ENCODE measurements around the gene TMCO4. TPM values are rescaled to one million over a fixed set of nuclear protein-coding genes. Genes with fewer than 3 reads are reported as not detected.

Gene TMCO4
- total RNA-seq, 1 experiment from 2014 or later: 7.2 TPM

DNA sequence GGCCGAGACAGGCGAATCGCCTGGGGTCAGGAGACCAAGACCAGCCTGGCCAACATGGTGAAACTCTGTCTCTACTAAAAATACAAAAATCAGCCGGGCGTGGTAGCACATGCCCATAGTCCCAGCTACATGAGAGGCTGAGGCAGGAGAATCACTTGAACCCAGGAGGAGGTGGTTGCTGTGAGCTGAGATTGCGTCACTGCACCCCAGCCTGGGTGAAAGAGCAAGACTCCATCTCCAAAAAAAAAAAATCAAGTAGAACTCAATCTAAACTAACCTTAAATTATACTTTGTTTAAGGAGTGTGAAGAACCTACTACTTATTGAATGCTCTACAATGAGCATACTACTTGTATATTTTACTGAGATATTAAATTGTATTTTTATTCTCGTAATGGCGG, 45.8 kb upstream of the TMCO4 start (continued):
- TF ChIP-seq, protein P1, sequence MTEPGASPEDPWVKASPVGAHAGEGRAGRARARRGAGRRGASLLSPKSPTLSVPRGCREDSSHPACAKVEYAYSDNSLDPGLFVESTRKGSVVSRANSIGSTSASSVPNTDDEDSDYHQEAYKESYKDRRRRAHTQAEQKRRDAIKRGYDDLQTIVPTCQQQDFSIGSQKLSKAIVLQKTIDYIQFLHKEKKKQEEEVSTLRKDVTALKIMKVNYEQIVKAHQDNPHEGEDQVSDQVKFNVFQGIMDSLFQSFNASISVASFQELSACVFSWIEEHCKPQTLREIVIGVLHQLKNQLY (CRISPR knock-in tag; IDR thresholded peaks at IDR 0.05): no peak
- TF ChIP-seq EMX1 (CRISPR knock-in tag; IDR thresholded peaks at IDR 0.05) (no peak), FOXP1 (CRISPR knock-in tag; IDR thresholded peaks at IDR 0.05; ENCODE audit: borderline replicate concordance) (no peak), ELF4 (CRISPR knock-in tag; IDR thresholded peaks at IDR 0.05; ENCODE audit: low read depth) (no peak)
- TF ChIP-seq, protein P2, sequence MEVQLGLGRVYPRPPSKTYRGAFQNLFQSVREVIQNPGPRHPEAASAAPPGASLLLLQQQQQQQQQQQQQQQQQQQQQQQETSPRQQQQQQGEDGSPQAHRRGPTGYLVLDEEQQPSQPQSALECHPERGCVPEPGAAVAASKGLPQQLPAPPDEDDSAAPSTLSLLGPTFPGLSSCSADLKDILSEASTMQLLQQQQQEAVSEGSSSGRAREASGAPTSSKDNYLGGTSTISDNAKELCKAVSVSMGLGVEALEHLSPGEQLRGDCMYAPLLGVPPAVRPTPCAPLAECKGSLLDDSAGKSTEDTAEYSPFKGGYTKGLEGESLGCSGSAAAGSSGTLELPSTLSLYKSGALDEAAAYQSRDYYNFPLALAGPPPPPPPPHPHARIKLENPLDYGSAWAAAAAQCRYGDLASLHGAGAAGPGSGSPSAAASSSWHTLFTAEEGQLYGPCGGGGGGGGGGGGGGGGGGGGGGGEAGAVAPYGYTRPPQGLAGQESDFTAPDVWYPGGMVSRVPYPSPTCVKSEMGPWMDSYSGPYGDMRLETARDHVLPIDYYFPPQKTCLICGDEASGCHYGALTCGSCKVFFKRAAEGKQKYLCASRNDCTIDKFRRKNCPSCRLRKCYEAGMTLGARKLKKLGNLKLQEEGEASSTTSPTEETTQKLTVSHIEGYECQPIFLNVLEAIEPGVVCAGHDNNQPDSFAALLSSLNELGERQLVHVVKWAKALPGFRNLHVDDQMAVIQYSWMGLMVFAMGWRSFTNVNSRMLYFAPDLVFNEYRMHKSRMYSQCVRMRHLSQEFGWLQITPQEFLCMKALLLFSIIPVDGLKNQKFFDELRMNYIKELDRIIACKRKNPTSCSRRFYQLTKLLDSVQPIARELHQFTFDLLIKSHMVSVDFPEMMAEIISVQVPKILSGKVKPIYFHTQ (CRISPR knock-in tag; IDR thresholded peaks at IDR 0.05): no peak
- TF ChIP-seq, protein P3, sequence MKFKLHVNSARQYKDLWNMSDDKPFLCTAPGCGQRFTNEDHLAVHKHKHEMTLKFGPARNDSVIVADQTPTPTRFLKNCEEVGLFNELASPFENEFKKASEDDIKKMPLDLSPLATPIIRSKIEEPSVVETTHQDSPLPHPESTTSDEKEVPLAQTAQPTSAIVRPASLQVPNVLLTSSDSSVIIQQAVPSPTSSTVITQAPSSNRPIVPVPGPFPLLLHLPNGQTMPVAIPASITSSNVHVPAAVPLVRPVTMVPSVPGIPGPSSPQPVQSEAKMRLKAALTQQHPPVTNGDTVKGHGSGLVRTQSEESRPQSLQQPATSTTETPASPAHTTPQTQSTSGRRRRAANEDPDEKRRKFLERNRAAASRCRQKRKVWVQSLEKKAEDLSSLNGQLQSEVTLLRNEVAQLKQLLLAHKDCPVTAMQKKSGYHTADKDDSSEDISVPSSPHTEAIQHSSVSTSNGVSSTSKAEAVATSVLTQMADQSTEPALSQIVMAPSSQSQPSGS (CRISPR knock-in tag; IDR thresholded peaks at IDR 0.05; ENCODE audit: borderline replicate concordance, low read depth): no peak

DNA sequence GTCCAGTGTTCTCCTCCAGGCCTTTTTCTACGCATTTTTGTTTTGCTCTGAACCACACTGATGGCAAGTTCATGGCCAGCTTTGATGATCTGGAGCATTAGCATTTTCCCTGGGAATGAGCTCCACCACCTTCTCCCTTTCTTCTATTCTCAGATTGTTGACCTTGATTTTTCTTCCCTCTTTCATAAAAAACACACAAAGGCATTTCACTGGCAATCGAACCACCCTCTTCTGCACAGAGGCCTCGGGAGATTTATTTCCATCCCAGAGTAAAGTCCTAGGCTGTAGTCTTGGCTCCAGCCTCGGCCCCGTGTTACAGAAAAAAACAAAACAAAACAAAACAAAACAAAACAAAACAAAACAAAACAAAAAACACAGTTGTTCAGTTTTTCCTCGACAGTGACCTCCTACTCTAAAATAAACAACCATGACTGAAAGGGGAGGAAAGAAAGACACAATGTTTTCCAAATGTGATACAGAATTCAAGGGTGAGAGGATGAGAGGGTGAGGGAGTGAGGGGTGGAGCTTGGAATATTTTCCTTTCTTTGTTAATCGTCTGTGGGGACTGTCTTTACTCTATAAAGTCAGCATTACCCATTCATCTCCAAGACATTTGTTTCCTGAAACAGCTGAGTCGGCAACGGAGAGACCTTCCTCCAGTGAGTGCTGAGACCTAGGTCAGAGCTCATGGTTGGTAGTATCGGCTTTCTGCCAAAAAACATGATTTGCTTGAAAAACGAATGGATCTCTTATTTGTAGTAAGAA, 45.2 kb upstream of the TMCO4 start:
- TF ChIP-seq, protein P4, sequence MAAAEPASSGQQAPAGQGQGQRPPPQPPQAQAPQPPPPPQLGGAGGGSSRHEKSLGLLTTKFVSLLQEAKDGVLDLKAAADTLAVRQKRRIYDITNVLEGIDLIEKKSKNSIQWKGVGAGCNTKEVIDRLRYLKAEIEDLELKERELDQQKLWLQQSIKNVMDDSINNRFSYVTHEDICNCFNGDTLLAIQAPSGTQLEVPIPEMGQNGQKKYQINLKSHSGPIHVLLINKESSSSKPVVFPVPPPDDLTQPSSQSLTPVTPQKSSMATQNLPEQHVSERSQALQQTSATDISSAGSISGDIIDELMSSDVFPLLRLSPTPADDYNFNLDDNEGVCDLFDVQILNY (CRISPR knock-in tag; IDR thresholded peaks at IDR 0.05): no peak
- no peak for TF ChIP-seq ESRRA (CRISPR knock-in tag; IDR thresholded peaks at IDR 0.05; ENCODE audit: borderline replicate concordance)
- TF ChIP-seq HMGA2 (CRISPR knock-in tag; IDR thresholded peaks at IDR 0.05): no peak
- TF ChIP-seq, protein P5, sequence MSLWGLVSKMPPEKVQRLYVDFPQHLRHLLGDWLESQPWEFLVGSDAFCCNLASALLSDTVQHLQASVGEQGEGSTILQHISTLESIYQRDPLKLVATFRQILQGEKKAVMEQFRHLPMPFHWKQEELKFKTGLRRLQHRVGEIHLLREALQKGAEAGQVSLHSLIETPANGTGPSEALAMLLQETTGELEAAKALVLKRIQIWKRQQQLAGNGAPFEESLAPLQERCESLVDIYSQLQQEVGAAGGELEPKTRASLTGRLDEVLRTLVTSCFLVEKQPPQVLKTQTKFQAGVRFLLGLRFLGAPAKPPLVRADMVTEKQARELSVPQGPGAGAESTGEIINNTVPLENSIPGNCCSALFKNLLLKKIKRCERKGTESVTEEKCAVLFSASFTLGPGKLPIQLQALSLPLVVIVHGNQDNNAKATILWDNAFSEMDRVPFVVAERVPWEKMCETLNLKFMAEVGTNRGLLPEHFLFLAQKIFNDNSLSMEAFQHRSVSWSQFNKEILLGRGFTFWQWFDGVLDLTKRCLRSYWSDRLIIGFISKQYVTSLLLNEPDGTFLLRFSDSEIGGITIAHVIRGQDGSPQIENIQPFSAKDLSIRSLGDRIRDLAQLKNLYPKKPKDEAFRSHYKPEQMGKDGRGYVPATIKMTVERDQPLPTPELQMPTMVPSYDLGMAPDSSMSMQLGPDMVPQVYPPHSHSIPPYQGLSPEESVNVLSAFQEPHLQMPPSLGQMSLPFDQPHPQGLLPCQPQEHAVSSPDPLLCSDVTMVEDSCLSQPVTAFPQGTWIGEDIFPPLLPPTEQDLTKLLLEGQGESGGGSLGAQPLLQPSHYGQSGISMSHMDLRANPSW (CRISPR knock-in tag; conservative IDR thresholded peaks at IDR 0.05; ENCODE audit: low read depth): no peak
- TF ChIP-seq NFATC4 (CRISPR knock-in tag; IDR thresholded peaks at IDR 0.05): no peak
- no peak for TF ChIP-seq ZNF219 (CRISPR knock-in tag; IDR thresholded peaks at IDR 0.05; ENCODE audit: borderline replicate concordance)
- H3K9me3 Mint-ChIP-seq: no peaks in the 10 kb centered on the region
- POLR2A ChIA-PET: no interaction called here
- H3K4me3 Mint-ChIP-seq: no peak overlapping the region
- no peaks in the 10 kb centered on the region for H3K36me3 Mint-ChIP-seq
- peaks cover 12% of the 10 kb centered on the region for H3K27me3 Mint-ChIP-seq (ENCODE audit: low read depth)
- peaks cover 11% of the 10 kb centered on the region for H3K4me1 Mint-ChIP-seq
- no peak overlapping the region for H3K27ac Mint-ChIP-seq
- no peak for DNase-seq (ENCODE audit: low spot score)
- CTCF ChIA-PET: interaction anchor here (1.0 to 1.5 kb wide), 3 partner anchors 37 to 141 kb away, joined by 3 to 6 read pairs (median 3); partner anchors contain the start of gene OTUD3
- ATAC-seq: no peak; the same call in 1 of the 2 replicates

DNA sequence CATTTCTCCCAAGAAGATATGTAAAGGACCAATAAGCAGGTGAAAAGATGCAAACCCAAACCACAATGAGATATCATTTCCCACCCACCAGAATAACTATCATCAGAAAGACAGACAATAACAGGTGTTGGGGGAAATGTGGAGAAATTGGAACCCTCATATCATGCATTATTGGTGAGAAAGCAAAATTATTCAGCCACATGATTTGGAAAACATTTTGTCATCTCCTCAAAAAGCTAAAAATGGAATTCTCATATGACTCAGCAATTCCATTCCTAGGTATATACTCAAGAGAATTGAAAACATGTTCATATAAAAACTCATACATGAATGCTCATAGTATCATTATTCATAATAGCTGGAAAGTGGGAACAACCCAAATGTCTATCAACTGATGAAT, 40.5 kb upstream of the TMCO4 start:
- POLR2A ChIA-PET: no interaction called here
- CTCF ChIA-PET: interaction anchor here (0.8 to 1.5 kb wide), 3 partner anchors 8 to 53 kb away, joined by 3 to 7 read pairs (median 3); partner anchors contain the start of gene OTUD3
- DNase-seq (ENCODE audit: low spot score): no peak
- no peak overlapping the region for H3K27ac Mint-ChIP-seq
- ATAC-seq: no peak
- no peak overlapping the region for H3K4me3 Mint-ChIP-seq
- TF ChIP-seq, protein P6, sequence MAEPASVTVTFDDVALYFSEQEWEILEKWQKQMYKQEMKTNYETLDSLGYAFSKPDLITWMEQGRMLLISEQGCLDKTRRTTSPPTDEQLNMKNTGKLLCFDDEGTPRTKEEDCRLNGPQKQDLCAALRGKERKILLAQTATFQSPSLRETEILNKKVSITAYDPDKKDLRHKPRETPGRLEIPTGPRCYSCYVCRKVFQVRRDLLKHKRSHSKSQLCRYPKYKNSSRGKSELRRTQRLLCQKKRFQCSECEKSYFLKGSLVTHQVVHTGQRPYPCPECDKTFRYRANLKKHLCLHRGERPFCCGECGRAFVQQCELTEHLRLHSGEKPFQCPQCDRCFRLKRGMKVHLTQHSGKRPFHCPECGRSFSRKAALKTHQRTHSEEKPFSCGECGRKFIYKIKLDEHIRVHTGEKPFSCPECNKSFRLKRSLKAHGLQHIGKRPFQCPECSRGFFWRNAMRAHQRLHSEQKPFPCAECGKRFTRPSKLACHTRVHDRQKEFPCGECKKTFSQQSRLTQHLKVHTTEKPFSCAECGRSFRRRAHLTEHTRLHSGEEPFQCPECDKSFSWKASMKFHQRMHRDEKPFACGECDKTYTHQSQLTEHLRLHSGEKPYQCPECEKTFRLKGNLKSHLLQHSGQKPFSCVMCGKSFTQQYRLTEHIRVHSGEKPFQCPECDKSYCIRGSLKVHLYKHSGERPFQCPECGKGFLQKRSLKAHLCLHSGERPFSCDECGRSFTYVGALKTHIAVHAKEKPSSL (CRISPR knock-in tag; conservative IDR thresholded peaks at IDR 0.05): no peak
- TF ChIP-seq ZNF317 (CRISPR knock-in tag; IDR thresholded peaks at IDR 0.05; ENCODE audit: borderline replicate concordance, low read depth): no peak
- TF ChIP-seq EMX1 (CRISPR knock-in tag; IDR thresholded peaks at IDR 0.05): no peak
- no peak for TF ChIP-seq JUN (CRISPR knock-in tag; IDR thresholded peaks at IDR 0.05)
- peaks cover 2% of the 10 kb centered on the region for H3K27me3 Mint-ChIP-seq (ENCODE audit: low read depth)
- peaks cover 7% of the 10 kb centered on the region for H3K4me1 Mint-ChIP-seq
- H3K9me3 Mint-ChIP-seq: no peaks in the 10 kb centered on the region
- no peaks in the 10 kb centered on the region for H3K36me3 Mint-ChIP-seq
